Activated CD8-positive, alpha-beta memory T cell treated with anti-CD3 and anti-CD28 coated beads, Interleukin-2, amount 50 U/mL, for 48 hours (primary cell): ENCODE data around the gene EIF2D.

Experiments used
- DNase-seq: peaks from one replicate; pipeline ENCODE4 v3.0.0-alpha.2; 2020

The EIF2D gene

DNA sequence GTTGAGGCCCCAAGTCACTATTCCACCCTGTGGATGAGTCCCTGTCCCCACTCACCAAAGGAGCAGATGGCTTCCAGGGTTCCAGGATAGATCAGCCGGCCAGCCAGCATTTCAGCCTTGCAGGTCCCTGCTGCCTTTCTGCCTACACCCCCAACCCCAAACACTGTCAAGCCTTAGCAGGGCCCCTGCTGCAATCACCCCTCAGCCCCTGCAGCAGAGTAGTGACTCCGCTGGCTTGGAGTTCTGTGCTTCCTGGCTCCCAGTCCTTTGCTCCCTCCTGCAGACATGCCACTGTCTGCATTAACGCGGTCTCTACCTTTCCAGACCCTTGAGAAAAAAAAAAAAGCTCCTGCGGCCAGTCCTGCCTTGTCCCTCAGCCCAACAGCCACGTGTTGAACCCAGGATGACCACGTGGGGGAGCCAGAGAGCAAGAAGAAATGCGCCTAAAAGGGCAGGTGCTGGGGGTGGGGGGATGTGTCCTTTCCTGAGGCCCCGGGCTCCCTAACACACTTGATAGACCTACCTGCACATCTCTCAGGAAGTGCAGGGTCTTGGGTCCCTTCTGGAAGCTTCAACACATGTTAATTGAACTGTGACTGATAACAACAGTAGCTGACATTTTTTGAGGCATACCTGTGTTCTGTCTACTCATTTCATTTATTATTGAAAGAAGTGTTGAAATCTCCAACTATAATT lies 67.6 kb downstream of the EIF2D start:
- peak; percentile 97 for DNase-seq
